ENCODE measurements around the gene ARFIP2.
"Not testable (repeated sequence)": the region's sequence is repeated elsewhere in the genome, so short reads cannot be mapped to it uniquely, and the experiment has no call there.

DNA sequence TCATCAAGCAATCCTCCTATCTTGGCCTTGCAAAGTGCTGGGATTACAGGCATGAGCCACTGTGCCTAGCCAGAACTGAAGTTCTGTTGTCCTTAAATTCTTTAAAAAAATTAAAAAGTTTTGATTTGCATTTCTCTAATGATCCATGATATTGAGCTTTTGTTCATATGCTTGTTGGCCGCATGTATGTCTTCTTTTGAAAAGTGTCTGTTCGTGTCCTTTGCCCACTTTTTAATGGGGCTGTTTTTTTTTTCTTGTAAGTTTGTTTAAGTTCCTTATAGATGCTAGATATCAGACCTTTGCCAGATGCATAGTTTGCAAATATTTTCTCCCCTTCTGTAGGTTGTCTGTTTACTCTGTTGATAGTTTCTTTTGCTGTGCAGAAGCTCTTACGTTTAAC is 40.8 kb upstream of the ARFIP2 start:
- TF ChIP-seq FOSL1 (IDR thresholded peaks at IDR 0.05; ENCODE audit: insufficient read depth, low read depth, low read length); EZH2 (IDR thresholded peaks at IDR 0.05; ENCODE audit: low read depth, low read length, severe bottlenecking); EP300 (IDR thresholded peaks at IDR 0.05; ENCODE audit: borderline replicate concordance in 1 of 2, low read depth in 2 of 2, low read length in 2 of 2); POLR2A (IDR thresholded peaks at IDR 0.05; ENCODE audit: control extremely low read depth in 1 of 2, low read depth in 2 of 2, low read length in 2 of 2); SP1 (IDR thresholded peaks at IDR 0.05; ENCODE audit: low read depth, low read length); POLR2AphosphoS5 (IDR thresholded peaks at IDR 0.05; ENCODE audit: low read depth, low read length); TEAD4 (IDR thresholded peaks at IDR 0.05; ENCODE audit: low read depth, low read length); SIN3A (conservative IDR thresholded peaks at IDR 0.05 in 1 of 2, IDR thresholded peaks at IDR 0.05 in 1 of 2; ENCODE audit: low read depth in 1 of 2, low read length in 2 of 2): not testable (repeated sequence)
- TF ChIP-seq, protein P1, sequence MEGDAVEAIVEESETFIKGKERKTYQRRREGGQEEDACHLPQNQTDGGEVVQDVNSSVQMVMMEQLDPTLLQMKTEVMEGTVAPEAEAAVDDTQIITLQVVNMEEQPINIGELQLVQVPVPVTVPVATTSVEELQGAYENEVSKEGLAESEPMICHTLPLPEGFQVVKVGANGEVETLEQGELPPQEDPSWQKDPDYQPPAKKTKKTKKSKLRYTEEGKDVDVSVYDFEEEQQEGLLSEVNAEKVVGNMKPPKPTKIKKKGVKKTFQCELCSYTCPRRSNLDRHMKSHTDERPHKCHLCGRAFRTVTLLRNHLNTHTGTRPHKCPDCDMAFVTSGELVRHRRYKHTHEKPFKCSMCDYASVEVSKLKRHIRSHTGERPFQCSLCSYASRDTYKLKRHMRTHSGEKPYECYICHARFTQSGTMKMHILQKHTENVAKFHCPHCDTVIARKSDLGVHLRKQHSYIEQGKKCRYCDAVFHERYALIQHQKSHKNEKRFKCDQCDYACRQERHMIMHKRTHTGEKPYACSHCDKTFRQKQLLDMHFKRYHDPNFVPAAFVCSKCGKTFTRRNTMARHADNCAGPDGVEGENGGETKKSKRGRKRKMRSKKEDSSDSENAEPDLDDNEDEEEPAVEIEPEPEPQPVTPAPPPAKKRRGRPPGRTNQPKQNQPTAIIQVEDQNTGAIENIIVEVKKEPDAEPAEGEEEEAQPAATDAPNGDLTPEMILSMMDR (IDR thresholded peaks at IDR 0.05; ENCODE audit: control extremely low read depth in 1 of 3, insufficient read depth in 1 of 3, low read depth in 1 of 3, low read length in 3 of 3), result not testable (repeated sequence)
- TF ChIP-seq, protein P2, sequence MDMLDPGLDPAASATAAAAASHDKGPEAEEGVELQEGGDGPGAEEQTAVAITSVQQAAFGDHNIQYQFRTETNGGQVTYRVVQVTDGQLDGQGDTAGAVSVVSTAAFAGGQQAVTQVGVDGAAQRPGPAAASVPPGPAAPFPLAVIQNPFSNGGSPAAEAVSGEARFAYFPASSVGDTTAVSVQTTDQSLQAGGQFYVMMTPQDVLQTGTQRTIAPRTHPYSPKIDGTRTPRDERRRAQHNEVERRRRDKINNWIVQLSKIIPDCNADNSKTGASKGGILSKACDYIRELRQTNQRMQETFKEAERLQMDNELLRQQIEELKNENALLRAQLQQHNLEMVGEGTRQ (IDR thresholded peaks at IDR 0.05; ENCODE audit: low read length), result not testable (repeated sequence)
- TF ChIP-seq, protein P3, sequence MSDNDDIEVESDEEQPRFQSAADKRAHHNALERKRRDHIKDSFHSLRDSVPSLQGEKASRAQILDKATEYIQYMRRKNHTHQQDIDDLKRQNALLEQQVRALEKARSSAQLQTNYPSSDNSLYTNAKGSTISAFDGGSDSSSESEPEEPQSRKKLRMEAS (IDR thresholded peaks at IDR 0.05), result not testable (repeated sequence)
